ENCODE results near the gene EMC10.
"Not testable (repeated sequence)": the region's sequence is repeated elsewhere in the genome, so short reads cannot be mapped to it uniquely, and the experiment has no call there.

Gene EMC10

GRCh38 chr19:50450369-50451222 lies 25.7 kb upstream of the EMC10 start:
- DNase-seq (ENCODE audit: low read depth in 2 of 2), result no peak

GRCh38 chr19:50451223-50451534 lies 25.1 kb upstream of the EMC10 start:
- no peak for DNase-seq (ENCODE audit: low read depth in 2 of 2)

- DNase-seq (ENCODE audit: low read depth in 2 of 2), result no peak
Measured at GRCh38 chr19:50453243-50453642, 23.1 kb upstream of the EMC10 start.

- no peak for DNase-seq (ENCODE audit: low read depth in 2 of 2)
Measured at GRCh38 chr19:50455992-50456391, 20.3 kb upstream of the EMC10 start.

GRCh38 chr19:50457300-50457699 lies 19.0 kb upstream of the EMC10 start:
- no peak for DNase-seq (ENCODE audit: low read depth in 2 of 2)

- no peak for DNase-seq (ENCODE audit: low read depth in 2 of 2)
Measured at GRCh38 chr19:50458396-50459066, 17.8 kb upstream of the EMC10 start.

GRCh38 chr19:50459067-50459456 lies 17.2 kb upstream of the EMC10 start:
- no peak for DNase-seq (ENCODE audit: low read depth in 2 of 2)

- no peak for DNase-seq (ENCODE audit: low read depth in 2 of 2)
Measured at GRCh38 chr19:50459638-50460037, 16.7 kb upstream of the EMC10 start.

GRCh38 chr19:50460161-50460765 lies 16.0 kb upstream of the EMC10 start:
- DNase-seq (ENCODE audit: low read depth in 2 of 2), result no peak

- DNase-seq (ENCODE audit: low read depth in 2 of 2), result peak; percentile 24 to 52
Measured at GRCh38 chr19:50461066-50461875, 15.0 kb upstream of the EMC10 start.

GRCh38 chr19:50462970-50463369 lies 13.3 kb upstream of the EMC10 start:
- DNase-seq (ENCODE audit: low read depth in 2 of 2), result no peak

GRCh38 chr19:50464348-50464747 lies 12.0 kb upstream of the EMC10 start:
- no peak for DNase-seq (ENCODE audit: low read depth in 2 of 2)

GRCh38 chr19:50465000-50465399 lies 11.3 kb upstream of the EMC10 start:
- no peak for DNase-seq (ENCODE audit: low read depth in 2 of 2)

- no peak for DNase-seq (ENCODE audit: low read depth in 2 of 2)
Measured at GRCh38 chr19:50465986-50466705, 10.2 kb upstream of the EMC10 start.

GRCh38 chr19:50466706-50467039 lies 9.6 kb upstream of the EMC10 start:
- DNase-seq (ENCODE audit: low read depth in 2 of 2), result no peak

GRCh38 chr19:50467566-50467965 lies 8.7 kb upstream of the EMC10 start:
- no peak for DNase-seq (ENCODE audit: low read depth in 2 of 2)

- DNase-seq (ENCODE audit: low read depth in 2 of 2), result no peak
Measured at GRCh38 chr19:50468818-50469217, 7.5 kb upstream of the EMC10 start.

GRCh38 chr19:50473336-50473735 lies 3.0 kb upstream of the EMC10 start:
- not testable (repeated sequence) for DNase-seq (ENCODE audit: low read depth in 2 of 2)

- no peak for DNase-seq (ENCODE audit: low read depth in 2 of 2)
Measured at GRCh38 chr19:50475101-50475568, 1.2 kb upstream of the EMC10 start.

- DNase-seq (ENCODE audit: low read depth in 2 of 2), result no peak
Measured at GRCh38 chr19:50475736-50476223, 527 bp upstream of the EMC10 start.

GRCh38 chr19:50476907-50477238 lies 566 bp downstream of the EMC10 start:
- DNase-seq (ENCODE audit: low read depth in 2 of 2), result no peak
